ENCODE results near the gene WAPL.

DNA sequence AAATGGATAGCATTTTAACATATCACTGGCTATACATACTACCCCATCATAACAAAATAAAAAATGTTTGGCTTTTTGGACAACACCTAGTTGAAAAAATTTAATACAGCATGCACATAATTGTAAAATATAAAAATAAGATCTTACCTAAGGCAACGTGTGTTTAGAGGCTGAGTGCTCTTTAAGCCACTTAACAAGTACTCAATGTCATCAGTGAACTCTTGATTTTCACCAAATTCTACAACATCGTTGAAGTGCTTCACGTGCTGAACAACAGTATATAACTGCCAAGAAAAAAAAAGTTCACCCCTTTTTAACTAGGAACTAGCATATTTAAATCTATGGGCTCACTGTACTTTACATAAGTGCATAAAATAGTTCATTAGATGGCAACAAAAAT lies 49.5 kb downstream of the WAPL start:
- no peak for TF ChIP-seq CTCF (IDR thresholded peaks at IDR 0.05)
- TF ChIP-seq POLR2A (IDR thresholded peaks at IDR 0.05), result no peak

Data from breast epithelium (tissue), 3 donors.